Esophagus muscularis mucosa (tissue), 4 donors: Measurements from ENCODE around the gene CPB2.

Experiments
- CTCF ChIP-seq, 3 experiments: fragments of 200-600 bp in 2 of 3; fragments of 450-650 bp in 1 of 3; sonication (generic) in 2 of 3; IDR thresholded peaks; one replicate each; pipeline ENCODE4 v1.5.1; 2017 to 2019; ENCODE audit warnings: antibody characterized with exemption in 3 of 3, mild to moderate bottlenecking in 2 of 3, moderate library complexity in 1 of 3
- EP300 ChIP-seq: sonication (generic); formaldehyde crosslinking; IDR thresholded peaks from one replicate; pipeline ENCODE4 v1.6.1; 2017; ENCODE audit warnings: antibody characterized with exemption
- POLR2A ChIP-seq: fragments of 450-650 bp; IDR thresholded peaks from one replicate; pipeline ENCODE4 v1.6.1; 2017; ENCODE audit warnings: antibody characterized with exemption, moderate library complexity, mild to moderate bottlenecking, low read depth

GRCh38 chr13:46039411-46040182 lies 65.2 kb downstream of the CPB2 start:
- TF ChIP-seq POLR2A: no peak
- no peak for TF ChIP-seq CTCF (IDR thresholded peaks at IDR 0.05)
- no peak for TF ChIP-seq EP300
